HG03159 (cell line): ENCODE results near the gene TERC.
"Not testable (repeated sequence)": the region's sequence is repeated elsewhere in the genome, so short reads cannot be mapped to it uniquely, and the experiment has no call there.

Source experiments
- ATAC-seq: cut with Tn5 transposase; IDR thresholded peaks from one replicate; pipeline ENCODE4 v1.9.1; 2021; ENCODE audit warnings: mild to moderate bottlenecking, moderate library complexity; ENCODE audit not compliant: unreplicated experiment

The TERC gene

DNA sequence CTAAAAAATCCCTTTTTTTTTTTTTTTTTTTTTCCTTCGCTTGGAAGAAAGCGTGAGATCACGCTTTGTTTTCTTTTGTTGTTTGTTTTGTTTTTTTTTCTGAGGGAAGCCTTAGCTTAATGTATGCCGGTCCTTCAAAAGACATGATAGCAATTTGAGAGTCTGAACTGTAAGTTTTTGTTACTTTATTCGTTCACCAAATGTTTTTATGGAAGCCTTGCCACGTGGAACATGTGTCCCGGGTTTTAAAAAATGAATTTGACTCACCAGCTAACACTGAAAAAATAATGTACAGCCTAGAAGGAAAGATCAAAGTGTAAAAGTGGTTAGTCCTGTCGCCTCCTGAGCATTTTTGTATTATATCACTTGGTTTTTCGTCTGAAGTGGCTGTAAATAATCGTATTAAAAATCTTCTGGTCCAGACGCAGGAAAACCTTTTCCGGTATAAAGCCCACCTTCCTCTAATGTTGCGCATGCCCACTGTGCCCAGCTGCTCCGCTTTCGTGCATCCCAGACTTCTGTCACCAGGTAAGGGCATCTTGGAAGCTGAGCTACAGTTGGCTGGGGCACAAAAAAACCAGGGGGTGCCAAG lies 7.5 kb upstream of the TERC start:
- peak; percentile 5 for ATAC-seq

- ATAC-seq = no peak
Observed at GRCh38 chr3:169771497-169772304, 6.8 kb upstream of the TERC start.

- ATAC-seq = peak; percentile 26
Observed at GRCh38 chr3:169769287-169770181, 4.7 kb upstream of the TERC start, which contains the start of gene ACTRT3. TSS of gene ACTRT3 (minus strand) at chr3:169769561. CDS start at chr3:169769520, 41 bp downstream.

DNA sequence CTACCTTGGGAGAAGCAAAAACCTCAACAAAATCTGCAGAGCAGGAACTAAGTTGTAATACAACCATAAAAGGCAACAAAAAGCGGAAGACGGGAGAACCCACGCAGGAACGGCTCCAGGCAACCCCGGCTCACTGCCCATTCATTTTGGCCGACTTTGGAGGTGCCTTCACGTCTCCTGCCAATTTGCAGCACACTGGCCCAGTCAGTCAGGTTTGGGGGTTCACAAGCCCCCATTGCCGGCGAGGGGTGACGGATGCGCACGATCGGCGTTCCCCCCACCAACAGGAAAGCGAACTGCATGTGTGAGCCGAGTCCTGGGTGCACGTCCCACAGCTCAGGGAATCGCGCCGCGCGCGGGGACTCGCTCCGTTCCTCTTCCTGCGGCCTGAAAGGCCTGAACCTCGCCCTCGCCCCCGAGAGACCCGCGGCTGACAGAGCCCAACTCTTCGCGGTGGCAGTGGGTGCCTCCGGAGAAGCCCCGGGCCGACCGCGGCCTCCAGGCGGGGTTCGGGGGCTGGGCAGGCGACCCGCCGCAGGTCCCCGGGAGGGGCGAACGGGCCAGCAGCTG lies 463 bp downstream of the TERC start:
- ATAC-seq = peak; percentile 35

GRCh38 chr3:169760479-169760878 lies 4.4 kb downstream of the TERC start:
- no peak for ATAC-seq

- peak; percentile 73 for ATAC-seq
Observed at GRCh38 chr3:169759256-169759655, 5.6 kb downstream of the TERC start.

- no peak for ATAC-seq
Observed at GRCh38 chr3:169758359-169758994, 6.4 kb downstream of the TERC start.

- ATAC-seq = no peak
Observed at GRCh38 chr3:169755488-169755887, 9.4 kb downstream of the TERC start.

GRCh38 chr3:169754711-169755110 lies 10.1 kb downstream of the TERC start:
- no peak for ATAC-seq

DNA sequence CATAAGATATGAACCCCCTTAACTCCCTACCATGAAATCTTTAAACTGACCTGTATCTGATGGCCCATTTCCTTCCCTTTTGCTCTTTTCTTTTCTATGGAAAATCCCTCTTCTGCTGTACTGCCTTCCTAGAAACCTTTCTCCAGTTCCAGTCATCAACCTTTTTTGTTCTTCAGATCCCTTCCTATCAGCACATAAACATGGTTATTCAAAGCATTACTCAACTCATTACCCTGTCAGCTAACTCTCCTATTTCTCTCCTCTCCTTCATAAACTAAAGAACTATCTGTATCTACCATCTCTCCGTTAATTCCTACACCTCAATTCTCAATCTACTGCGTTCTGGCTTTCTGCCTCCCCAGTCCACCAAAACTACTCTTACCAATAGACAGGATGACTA lies 13.0 kb downstream of the TERC start:
- ATAC-seq = no peak

DNA sequence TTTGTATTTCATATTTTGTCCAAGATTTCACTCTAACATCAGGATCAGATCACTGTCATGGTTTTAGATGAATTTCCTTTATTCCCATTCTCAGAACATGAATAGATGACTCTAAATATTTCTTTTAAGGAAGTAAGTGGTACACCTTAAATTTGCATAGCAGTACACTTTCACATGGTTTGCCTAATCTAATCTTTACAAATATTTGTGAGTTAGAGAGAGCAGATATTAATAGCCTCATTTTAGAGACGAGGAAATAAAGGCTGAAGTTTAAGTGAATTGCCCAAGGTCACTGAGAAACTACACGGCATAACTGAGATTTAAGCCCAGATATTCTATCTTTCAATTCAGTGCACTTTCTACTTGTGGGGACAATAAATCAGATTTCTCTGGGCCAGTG lies 14.2 kb downstream of the TERC start:
- ATAC-seq = no peak

- ATAC-seq = no peak
Observed at GRCh38 chr3:169748670-169749069, 16.2 kb downstream of the TERC start.

DNA sequence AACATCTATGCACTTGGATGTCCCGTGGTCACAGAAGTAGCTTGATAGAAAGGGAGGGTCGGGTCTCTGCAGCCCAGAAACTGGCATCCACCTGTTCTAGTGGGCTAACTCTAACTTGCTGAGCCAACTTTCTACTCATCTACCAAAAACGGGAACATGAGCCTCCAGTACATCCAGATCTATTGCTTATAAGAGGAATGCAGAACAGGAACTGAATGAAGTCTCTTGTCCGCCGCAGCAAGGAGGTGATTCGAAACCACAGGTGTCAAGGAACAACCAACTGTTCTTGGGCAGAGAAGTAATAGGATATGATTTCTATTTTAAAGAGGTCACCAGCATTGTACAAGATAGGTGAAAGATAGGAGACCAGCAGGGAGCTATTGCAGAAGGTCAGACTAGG lies 17.9 kb downstream of the TERC start:
- no peak for ATAC-seq

DNA sequence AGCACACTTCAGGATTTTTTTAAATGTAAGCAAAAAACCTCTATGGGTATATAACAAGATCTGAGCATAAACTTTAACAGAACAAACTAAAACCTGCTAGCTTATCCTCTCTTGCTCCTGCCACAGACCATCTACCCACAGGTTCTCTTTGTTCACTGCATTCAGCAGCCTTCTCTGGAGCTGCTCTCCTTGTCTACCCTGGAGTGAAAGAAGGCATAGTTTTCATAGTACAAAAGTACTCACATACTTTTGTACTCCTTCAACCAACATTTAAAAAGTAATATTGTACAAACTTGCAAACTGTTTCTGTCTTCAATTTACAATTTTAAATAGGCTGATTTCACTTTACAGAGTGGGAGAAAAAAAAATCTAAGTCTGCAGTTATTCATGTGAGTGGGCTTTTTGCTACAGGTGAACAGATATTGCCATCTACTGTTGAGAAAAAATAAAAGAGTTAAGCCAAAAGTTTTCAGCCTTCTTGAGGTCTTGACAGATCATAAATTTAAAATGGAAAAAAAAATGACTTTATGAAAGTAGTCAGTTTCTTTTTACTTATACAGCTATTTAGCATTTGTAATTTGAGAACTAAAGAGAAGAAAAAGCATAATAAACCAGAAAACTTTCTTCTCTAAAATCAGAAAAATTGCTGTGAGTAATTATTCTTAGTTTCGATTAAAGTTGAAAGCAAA lies 20.4 kb downstream of the TERC start:
- ATAC-seq = no peak

GRCh38 chr3:169739067-169739466 lies 25.8 kb downstream of the TERC start:
- ATAC-seq = no peak

DNA sequence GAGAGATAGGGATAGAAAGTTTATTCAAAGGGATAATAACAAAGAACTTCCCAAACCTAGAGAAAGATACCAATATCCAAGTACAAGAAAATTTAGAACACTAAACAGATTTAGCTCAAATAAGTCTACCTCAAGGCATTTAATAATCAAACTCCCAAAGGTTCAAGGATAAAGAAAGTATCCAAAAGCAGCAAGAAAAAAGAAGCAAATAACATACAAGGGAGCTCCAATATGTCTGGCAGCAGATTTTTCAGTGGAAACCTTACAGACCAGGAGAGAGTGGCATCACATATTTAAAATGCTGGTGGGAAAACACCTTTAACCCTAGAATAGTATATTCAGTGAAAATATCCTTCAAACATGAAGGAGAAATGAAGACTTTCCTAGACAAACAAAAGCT lies 33.0 kb downstream of the TERC start:
- not testable (repeated sequence) for ATAC-seq

GRCh38 chr3:169722724-169723123 lies 42.1 kb downstream of the TERC start:
- ATAC-seq = no peak

- not testable (repeated sequence) for ATAC-seq
Observed at GRCh38 chr3:169718415-169718814, 46.4 kb downstream of the TERC start.
